Measurements from ENCODE around the gene POTEH. TPM values are rescaled to one million over a fixed set of nuclear protein-coding genes. Genes with fewer than 3 reads are reported as not detected.
"Not testable (repeated sequence)": the region's sequence is repeated elsewhere in the genome, so short reads cannot be mapped to it uniquely, and the experiment has no call there.

POTEH gene
- total and polyA plus RNA-seq, 2 of the 4 experiments (the other 2 are of a cell fraction): not detected

- H2BK15ac ChIP-seq (ENCODE audit: low read depth, low read length); H2BK20ac ChIP-seq (ENCODE audit: low read depth, low read length); H3K56ac ChIP-seq (ENCODE audit: extremely low read depth, insufficient read depth, low read length); BruUV-seq (replicated peaks); H3K9me3 ChIP-seq (ENCODE audit: control insufficient read depth, insufficient read depth, low read length); H3K4ac ChIP-seq (ENCODE audit: low read depth, low read length); H3K36me3 ChIP-seq (ENCODE audit: control insufficient read depth, insufficient read depth, low read length); H3K79me1 ChIP-seq (ENCODE audit: low read depth in 1 of 2, low read length in 2 of 2); CTCF ChIA-PET; POLR2A ChIA-PET (ENCODE audit: unreplicated experiment); H3K18ac ChIP-seq (ENCODE audit: low read depth, low read length); DNase-seq; H3K27ac ChIP-seq (ENCODE audit: insufficient read depth, low read length); H3K23ac ChIP-seq (ENCODE audit: low read depth, low read length); intact Hi-C loops (cut with micrococcal nuclease); H4K5ac ChIP-seq (ENCODE audit: low read depth, low read length); dilution Hi-C loops (cut with HindIII; ENCODE audit: low sequenced_read_pairs, unreplicated experiment); H3K14ac ChIP-seq (replicated peaks; ENCODE audit: low read depth, low read length); H3K4me2 ChIP-seq (ENCODE audit: low read depth, low read length); H4K8ac ChIP-seq (ENCODE audit: low read depth in 2 of 2, low read length in 2 of 2); H4K20me1 ChIP-seq (ENCODE audit: insufficient read depth, low read length); H3K9me1 ChIP-seq (ENCODE audit: insufficient read depth, low read length); H2AK9ac ChIP-seq (replicated peaks; ENCODE audit: low read depth, low read length, poor library complexity); H2AK5ac ChIP-seq (ENCODE audit: low read depth, low read length); H3K4me3 ChIP-seq (ENCODE audit: insufficient read depth, low read depth, low read length); H3K9ac ChIP-seq (ENCODE audit: low read depth, low read length); H2AFZ ChIP-seq (replicated peaks; ENCODE audit: low read length, poor library complexity); H3K4me1 ChIP-seq (ENCODE audit: control insufficient read depth, insufficient read depth, low read length); H4K91ac ChIP-seq (ENCODE audit: insufficient read depth, low read depth, low read length); ATAC-seq (ENCODE audit: low read depth); H3K27me3 ChIP-seq (ENCODE audit: control insufficient read depth, insufficient read depth, low read length); H2BK5ac ChIP-seq (ENCODE audit: low read depth, low read length, poor library complexity, severe bottlenecking); in situ Hi-C loops (cut with MboI; ENCODE audit: low sequenced_read_pairs); H2BK120ac ChIP-seq (ENCODE audit: low read depth, low read length): not testable (repeated sequence)
- no CpG with 5 or more reads among the region's 6 CpGs for WGBS, 2 experiments (ENCODE audit: extremely low coverage in 2 of 2, insufficient read length in 1 of 2)
Observed at GRCh38 chr22:15738909-15739391, 49.1 kb downstream of the POTEH start.

- H3K27me3 ChIP-seq (ENCODE audit: control insufficient read depth, insufficient read depth, low read length); H4K91ac ChIP-seq (ENCODE audit: insufficient read depth, low read depth, low read length); POLR2A ChIA-PET (ENCODE audit: unreplicated experiment); H2BK20ac ChIP-seq (ENCODE audit: low read depth, low read length); H3K14ac ChIP-seq (replicated peaks; ENCODE audit: low read depth, low read length); dilution Hi-C loops (cut with HindIII; ENCODE audit: low sequenced_read_pairs, unreplicated experiment); H2BK120ac ChIP-seq (ENCODE audit: low read depth, low read length); H3K4ac ChIP-seq (ENCODE audit: low read depth, low read length); H3K27ac ChIP-seq (ENCODE audit: insufficient read depth, low read length); H3K4me1 ChIP-seq (ENCODE audit: control insufficient read depth, insufficient read depth, low read length); CTCF ChIA-PET; H3K79me1 ChIP-seq (ENCODE audit: low read depth in 1 of 2, low read length in 2 of 2); DNase-seq; ATAC-seq (ENCODE audit: low read depth); H4K8ac ChIP-seq (ENCODE audit: low read depth in 2 of 2, low read length in 2 of 2); H3K9me1 ChIP-seq (ENCODE audit: insufficient read depth, low read length); H2AK9ac ChIP-seq (replicated peaks; ENCODE audit: low read depth, low read length, poor library complexity); H2BK15ac ChIP-seq (ENCODE audit: low read depth, low read length); H3K18ac ChIP-seq (ENCODE audit: low read depth, low read length); H4K20me1 ChIP-seq (ENCODE audit: insufficient read depth, low read length); H3K4me2 ChIP-seq (ENCODE audit: low read depth, low read length); H3K23ac ChIP-seq (ENCODE audit: low read depth, low read length); H3K56ac ChIP-seq (ENCODE audit: extremely low read depth, insufficient read depth, low read length); H2BK5ac ChIP-seq (ENCODE audit: low read depth, low read length, poor library complexity, severe bottlenecking); H3K9ac ChIP-seq (ENCODE audit: low read depth, low read length); in situ Hi-C loops (cut with MboI; ENCODE audit: low sequenced_read_pairs); H2AFZ ChIP-seq (replicated peaks; ENCODE audit: low read length, poor library complexity); H2AK5ac ChIP-seq (ENCODE audit: low read depth, low read length); H3K4me3 ChIP-seq (ENCODE audit: insufficient read depth, low read depth, low read length); H4K5ac ChIP-seq (ENCODE audit: low read depth, low read length); BruUV-seq (replicated peaks); intact Hi-C loops (cut with micrococcal nuclease); H3K9me3 ChIP-seq (ENCODE audit: control insufficient read depth, insufficient read depth, low read length); H3K36me3 ChIP-seq (ENCODE audit: control insufficient read depth, insufficient read depth, low read length): not testable (repeated sequence)
- 60% methylated on average over 7 of the region's 16 CpGs; no CpG with 5 or more reads in 1 of the 2 experiments for WGBS, 2 experiments (ENCODE audit: extremely low coverage in 2 of 2, insufficient read length in 1 of 2)
Observed at GRCh38 chr22:15747636-15748323, 58.0 kb downstream of the POTEH start.

All from IMR-90 (cell line).